ENCODE measurements around the gene TTC12. TPM values are rescaled to one million over a fixed set of nuclear protein-coding genes. Genes with fewer than 3 reads are reported as not detected.

The TTC12 gene
- total RNA-seq, 2 donors from 2014 or later = 21.6 TPM

GRCh38 chr11:113365895-113366294, 51.5 kb downstream of the TTC12 start:
- Histone ChIP-seq H3K27me3 (replicated peaks; ENCODE audit: insufficient read depth) (no peaks in the 10 kb centered on the region), H3K4me1 (replicated peaks) (no peaks in the 10 kb centered on the region), H3K36me3 (peaks cover 0 to 22% of the 10 kb centered on the region in 2 donors), H3K9me3 (no peaks in the 10 kb centered on the region), H3K4me3 (no peak overlapping the region), H3K27ac (no peak overlapping the region)
- DNase-seq (ENCODE audit: low spot score) = no peak
- no peak for TF ChIP-seq CTCF (IDR thresholded peaks at IDR 0.05)
- no peak for TF ChIP-seq POLR2A (IDR thresholded peaks at IDR 0.05)
- TF ChIP-seq POLR2AphosphoS5 (IDR thresholded peaks at IDR 0.05) = no peak
- WGBS = 50% methylated on average over 5 of the region's 5 CpGs
- intact Hi-C loops (cut with DNase I) = no loop called here

DNA sequence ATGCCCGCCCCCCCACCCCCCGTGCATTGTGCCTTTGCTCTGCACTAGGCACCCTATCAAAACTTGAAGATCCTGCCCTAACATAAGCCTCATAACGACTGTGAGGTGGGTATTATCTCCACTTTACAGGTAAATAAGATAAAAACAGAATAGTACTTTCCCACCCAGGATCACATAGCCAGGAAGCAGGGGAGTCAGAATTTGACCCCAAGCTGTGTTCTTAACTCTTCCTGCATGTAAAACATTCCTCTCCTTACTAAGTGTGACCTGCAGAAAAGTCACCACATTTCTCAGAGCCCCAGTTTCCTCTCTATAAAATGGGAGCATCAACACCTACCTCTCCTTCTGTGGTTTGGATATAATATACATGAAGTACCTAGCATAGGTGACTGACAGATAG, 55.0 kb downstream of the TTC12 start:
- peaks cover 0 to 1% of the 10 kb centered on the region in 2 donors for H3K36me3 ChIP-seq

DNA sequence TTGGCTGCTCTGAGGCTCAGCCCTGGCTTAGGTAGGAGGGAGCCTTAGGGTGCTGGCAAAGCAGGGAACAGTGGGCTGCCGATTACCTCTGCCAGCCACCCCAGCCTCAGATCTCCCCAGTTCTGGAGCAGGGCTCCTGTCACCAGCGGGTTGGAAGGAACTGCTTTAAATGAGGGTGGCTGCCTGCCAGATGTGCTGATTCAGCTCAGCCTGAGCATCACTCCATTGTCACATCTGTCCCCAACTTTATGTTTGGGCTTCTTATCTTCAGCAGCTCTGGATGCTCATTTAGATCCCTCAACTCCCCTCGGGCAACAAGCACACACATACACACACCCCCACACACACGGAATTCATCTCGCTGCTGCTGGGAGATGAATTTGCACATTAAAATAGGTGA, 56.3 kb downstream of the TTC12 start:
- H3K9me3 ChIP-seq = no peaks in the 10 kb centered on the region
- H3K27me3 ChIP-seq (replicated peaks; ENCODE audit: insufficient read depth) = no peaks in the 10 kb centered on the region
- H3K4me3 ChIP-seq = no peak overlapping the region
- intact Hi-C loops (cut with DNase I) = loop anchor here (10.0 kb wide), 1 partner anchor 164 kb away; no protein-coding TSS in a partner anchor
- WGBS = 82% methylated on average over 5 of the region's 5 CpGs
- DNase-seq (ENCODE audit: low spot score) = no peak
- no peak overlapping the region for H3K27ac ChIP-seq
- H3K36me3 ChIP-seq = no peaks in the 10 kb centered on the region
- no peaks in the 10 kb centered on the region for H3K4me1 ChIP-seq (replicated peaks)
- TF ChIP-seq POLR2A (IDR thresholded peaks at IDR 0.05) (no peak), POLR2AphosphoS5 (IDR thresholded peaks at IDR 0.05) (no peak), CTCF (IDR thresholded peaks at IDR 0.05) (no peak)

More for the DNA sequence above, 55.0 kb downstream of the TTC12 start:
- TF ChIP-seq POLR2A (IDR thresholded peaks at IDR 0.05) (no peak), POLR2AphosphoS5 (IDR thresholded peaks at IDR 0.05) (no peak), CTCF (IDR thresholded peaks at IDR 0.05) (no peak)
- intact Hi-C loops (cut with DNase I) = no loop called here
- no peak for DNase-seq (ENCODE audit: low spot score)
- no peak overlapping the region for H3K4me3 ChIP-seq
- H3K4me1 ChIP-seq (replicated peaks) = no peaks in the 10 kb centered on the region
- no peak overlapping the region for H3K27ac ChIP-seq
- H3K27me3 ChIP-seq (replicated peaks; ENCODE audit: insufficient read depth) = no peaks in the 10 kb centered on the region
- 80% methylated on average over 3 of the region's 3 CpGs for WGBS
- H3K9me3 ChIP-seq = no peaks in the 10 kb centered on the region

- H3K4me1 ChIP-seq (replicated peaks) = no peaks in the 10 kb centered on the region
- no peak overlapping the region for H3K4me3 ChIP-seq
- no peaks in the 10 kb centered on the region for H3K36me3 ChIP-seq
- DNase-seq (ENCODE audit: low spot score) = no peak
- no peaks in the 10 kb centered on the region for H3K27me3 ChIP-seq (replicated peaks; ENCODE audit: insufficient read depth)
- 74% methylated on average over 4 of the region's 4 CpGs for WGBS
- intact Hi-C loops (cut with DNase I) = loop anchor here (10.0 kb wide), 1 partner anchor 162 kb away; no protein-coding TSS in a partner anchor
- TF ChIP-seq CTCF (IDR thresholded peaks at IDR 0.05) (no peak), POLR2A (IDR thresholded peaks at IDR 0.05) (no peak), POLR2AphosphoS5 (IDR thresholded peaks at IDR 0.05) (no peak)
- no peak overlapping the region for H3K27ac ChIP-seq
- H3K9me3 ChIP-seq = no peaks in the 10 kb centered on the region
These were observed 57.9 kb downstream of the TTC12 start for GRCh38 chr11:113372309-113372708.

GRCh38 chr11:113373306-113373705, 58.9 kb downstream of the TTC12 start:
- TF ChIP-seq POLR2AphosphoS5 (IDR thresholded peaks at IDR 0.05) = no peak
- TF ChIP-seq POLR2A (IDR thresholded peaks at IDR 0.05) = no peak
- TF ChIP-seq CTCF (IDR thresholded peaks at IDR 0.05) = no peak
- Histone ChIP-seq H3K9me3 (no peaks in the 10 kb centered on the region), H3K4me1 (replicated peaks) (no peaks in the 10 kb centered on the region), H3K27me3 (replicated peaks; ENCODE audit: insufficient read depth) (no peaks in the 10 kb centered on the region), H3K4me3 (no peak overlapping the region), H3K36me3 (no peaks in the 10 kb centered on the region), H3K27ac (no peak overlapping the region)
- WGBS = 80% methylated on average over 3 of the region's 3 CpGs
- no peak for DNase-seq (ENCODE audit: low spot score)
- intact Hi-C loops (cut with DNase I) = loop anchor here (10.0 kb wide), 1 partner anchor 161 kb away; no protein-coding TSS in a partner anchor

All from prostate gland (tissue), 2 donors.